ENCODE measurements around the gene CABP4.
"Not testable (repeated sequence)": the region's sequence is repeated elsewhere in the genome, so short reads cannot be mapped to it uniquely, and the experiment has no call there.

CABP4 gene

DNA sequence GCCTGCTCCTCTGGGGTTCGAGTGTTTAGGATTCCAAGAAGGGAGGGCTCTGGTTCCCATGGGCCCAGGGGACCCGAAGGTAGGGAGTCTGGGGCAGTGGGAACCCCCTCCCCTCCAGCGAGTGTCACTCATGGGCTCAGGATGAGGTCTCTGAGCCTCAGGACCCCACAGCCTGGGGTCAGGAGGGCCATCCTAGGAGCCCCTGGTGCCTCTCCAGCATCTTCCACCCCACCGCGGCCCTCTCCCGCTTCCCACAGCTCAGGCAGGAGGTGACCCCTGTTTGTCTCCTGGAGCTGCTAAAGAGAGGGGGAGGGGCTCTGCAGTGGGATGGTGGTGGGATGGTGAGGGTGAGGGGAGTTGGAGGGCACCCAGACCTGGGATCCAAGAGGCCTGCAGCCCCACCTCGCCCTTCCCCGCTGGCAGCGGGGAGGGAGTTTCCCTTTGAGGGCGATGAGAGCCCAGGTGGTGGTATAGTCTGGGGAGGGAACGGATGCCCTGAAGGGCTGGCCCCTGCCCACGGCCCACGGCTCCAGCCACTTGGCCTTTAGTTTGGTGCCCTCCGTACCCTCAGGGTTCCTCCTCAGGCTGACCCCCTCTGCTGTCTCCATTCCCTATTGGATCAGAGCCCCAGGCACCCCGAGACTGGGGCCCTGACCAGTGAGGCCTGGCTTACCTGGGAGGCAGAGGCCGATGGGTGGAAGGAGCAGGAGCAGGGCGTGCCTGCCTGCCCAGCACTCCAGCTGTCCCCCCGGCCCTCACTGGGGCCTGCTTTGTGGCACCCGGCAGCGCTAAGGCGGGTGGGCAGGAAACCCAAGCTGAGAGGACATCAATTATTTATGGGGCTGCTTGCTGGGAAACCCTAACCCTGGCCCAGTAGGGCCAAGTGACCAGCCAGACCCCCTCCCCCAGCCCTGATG, 1.1 kb upstream of the CABP4 start:
- DNase-seq = no peak

DNA sequence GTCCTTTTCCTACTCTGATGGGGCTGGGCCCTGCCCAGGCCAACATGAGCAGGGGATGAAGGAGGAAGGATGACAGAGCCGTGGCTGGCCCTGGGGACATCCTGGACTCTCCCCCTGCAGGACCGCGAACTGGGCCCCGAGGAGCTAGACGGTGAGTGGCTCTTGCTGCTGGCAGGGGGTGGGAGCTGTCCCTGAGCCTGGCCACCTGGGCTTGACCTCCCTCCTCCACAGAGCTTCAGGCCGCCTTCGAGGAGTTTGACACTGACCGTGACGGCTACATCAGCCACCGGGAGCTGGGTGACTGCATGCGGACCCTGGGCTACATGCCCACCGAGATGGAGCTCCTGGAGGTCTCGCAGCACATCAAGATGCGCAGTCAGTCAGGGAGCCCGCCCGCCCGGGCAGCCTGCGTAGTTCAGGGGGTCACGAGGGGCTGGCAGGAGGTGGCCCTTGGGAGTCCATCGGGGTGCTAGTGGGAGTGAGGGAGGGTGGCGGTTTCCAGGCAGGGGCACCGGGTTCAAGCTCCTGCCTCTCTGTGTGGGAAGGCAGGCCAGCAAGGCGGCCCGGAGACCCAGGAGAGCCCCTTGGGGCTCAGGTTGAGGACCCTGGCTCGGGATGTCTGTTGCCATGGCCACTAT, 1.0 kb downstream of the CABP4 start:
- no peak for DNase-seq

DNA sequence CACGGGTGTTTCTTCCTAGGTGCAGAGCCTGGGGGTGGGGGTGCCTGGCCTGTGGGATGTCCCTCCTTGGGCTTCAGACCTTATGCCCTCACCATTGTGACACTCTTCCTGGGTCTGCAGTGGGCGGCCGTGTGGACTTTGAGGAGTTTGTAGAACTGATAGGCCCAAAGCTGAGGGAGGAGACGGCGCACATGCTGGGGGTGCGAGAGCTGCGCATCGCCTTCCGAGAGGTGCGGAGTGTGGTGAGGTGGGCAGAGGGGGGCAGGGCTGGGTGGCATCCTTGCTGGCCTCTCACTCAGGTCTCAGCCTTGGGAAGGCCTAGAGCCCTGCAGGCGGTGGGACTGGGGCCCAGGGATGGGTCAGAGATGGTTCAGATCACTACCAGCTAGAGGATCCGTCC, 2.3 kb downstream of the CABP4 start:
- DNase-seq = no peak

DNA sequence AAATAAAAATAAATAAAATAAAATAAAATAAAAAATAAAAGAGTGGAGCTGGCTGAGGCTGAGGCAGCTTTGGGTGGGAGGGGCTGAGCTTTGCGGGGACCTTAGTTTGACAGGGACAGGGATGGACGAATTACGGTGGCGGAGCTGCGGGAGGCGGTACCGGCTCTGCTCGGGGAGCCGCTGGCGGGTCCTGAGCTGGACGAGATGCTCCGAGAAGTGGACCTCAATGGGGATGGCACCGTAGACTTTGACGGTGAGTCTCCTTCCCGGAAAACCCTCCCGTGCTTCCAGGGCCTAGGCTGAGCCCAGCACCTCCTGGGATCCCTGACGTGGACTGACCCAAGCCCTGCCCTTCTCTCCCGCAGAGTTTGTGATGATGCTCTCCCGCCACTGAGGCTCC, 3.1 kb downstream of the CABP4 start:
- DNase-seq = no peak

DNA sequence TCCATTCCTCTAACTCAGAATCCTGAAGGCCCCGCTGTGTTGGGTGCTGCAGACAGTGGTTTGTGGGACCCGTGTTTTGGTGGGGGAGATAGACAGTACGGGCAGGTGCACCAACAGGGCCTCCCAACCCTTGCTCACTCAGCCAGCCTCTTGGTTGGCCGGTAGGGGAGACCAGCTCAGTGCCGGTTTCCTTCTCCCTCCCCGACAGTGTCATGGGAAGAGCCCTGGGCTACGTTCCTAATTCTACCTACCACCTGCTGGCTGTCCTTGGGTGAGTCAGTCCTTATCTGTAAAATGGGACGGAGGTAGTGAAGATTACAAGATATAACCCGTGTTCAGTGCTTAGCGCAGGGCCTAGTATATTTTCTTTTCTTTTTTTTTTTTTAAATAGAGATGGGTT, 8.0 kb downstream of the CABP4 start:
- no peak for DNase-seq

DNA sequence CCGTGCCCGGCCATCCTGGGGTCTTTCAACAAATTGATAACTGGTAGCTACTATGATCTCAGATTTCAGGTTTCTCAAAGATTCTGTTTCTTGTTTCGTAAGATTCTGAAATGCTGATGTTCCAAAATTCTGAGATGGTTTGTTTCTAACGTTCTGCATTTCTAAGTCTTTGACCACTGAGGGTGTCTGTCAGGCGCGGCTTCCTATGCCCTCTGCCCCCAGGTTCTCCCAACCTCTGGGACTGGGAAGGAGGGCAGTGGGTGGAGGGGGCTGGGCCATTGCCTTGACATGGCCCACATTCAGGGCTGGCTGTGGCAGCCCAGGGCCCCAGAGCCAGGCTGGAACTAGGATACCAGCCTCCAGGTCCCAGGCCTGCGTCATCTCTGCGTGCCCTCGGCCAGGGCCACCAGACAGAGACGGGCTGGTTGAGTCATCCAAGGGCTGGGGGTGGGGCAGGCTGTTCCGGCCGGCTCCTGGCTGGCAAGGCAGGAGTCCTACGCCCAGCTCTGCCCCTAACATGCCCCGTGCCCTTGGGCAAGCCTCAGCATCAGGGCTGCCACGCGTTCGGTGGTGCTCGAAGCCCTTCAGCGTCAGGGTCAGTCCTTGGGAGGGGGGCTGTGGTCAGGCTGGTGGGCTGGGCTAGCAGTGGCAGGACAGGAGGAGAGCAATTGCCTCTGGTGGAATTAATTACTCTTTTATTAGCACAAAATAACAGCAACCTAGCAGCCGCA, 8.7 kb downstream of the CABP4 start:
- DNase-seq = peak in 8 of 14 donors; percentile 40 to 87 (median 44)

DNA sequence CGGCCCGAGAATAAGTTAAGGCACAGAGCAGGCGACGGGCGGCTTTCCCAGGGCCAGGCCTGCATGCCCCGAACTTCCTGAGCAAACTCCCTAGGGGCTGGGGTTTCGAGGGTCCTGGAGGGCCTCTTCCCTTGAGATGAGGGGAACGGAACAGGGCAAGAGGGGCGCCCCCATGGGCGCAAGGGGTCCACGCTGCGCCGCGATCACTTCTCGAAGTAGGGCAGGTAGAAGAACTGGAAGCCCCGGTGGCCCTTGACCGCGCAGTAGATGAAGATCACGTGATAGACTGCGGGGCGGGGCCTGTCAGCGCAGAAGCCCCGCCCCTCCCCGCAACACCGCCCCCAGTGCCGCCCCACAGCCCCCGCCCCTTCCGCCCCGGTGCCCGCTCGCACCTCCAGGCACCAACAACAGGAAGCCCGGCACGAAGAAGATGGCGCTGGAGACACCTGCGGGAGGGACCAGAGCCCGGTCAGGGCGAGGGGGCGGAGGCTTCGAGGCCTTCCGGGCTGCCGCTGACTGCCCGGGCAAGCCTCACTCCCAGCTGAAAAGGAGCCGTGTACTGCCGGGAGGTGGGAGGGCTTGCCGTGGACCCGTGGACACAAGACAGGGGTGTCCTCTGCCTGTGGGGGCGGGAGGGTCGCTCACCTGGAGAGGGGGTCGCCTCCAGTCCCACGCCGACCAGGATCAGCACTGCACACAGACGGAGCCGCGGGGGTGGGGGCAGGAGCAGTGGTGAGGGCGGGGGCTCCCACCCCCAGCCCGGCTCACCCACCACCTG, 9.4 kb downstream of the CABP4 start:
- peak in 12 of 14 donors; percentile 56 to 80 (median 70) for DNase-seq

DNA sequence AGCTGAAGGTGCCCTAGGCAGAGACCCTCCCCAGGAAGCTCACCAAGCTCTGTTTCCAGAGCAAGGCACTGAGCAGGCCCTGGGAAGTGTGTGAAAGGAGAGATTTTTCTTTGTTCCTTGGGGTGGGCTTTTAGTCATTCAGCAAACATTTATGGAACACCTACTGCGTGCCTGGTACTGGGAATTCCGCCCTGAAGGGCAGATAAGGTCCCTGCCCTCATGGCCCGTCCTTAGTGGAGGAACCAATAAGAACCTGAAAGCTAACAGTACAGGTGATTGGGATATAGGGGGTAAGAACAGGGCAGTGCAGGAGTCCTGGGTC, 10.0 kb downstream of the CABP4 start:
- DNase-seq = no peak

DNA sequence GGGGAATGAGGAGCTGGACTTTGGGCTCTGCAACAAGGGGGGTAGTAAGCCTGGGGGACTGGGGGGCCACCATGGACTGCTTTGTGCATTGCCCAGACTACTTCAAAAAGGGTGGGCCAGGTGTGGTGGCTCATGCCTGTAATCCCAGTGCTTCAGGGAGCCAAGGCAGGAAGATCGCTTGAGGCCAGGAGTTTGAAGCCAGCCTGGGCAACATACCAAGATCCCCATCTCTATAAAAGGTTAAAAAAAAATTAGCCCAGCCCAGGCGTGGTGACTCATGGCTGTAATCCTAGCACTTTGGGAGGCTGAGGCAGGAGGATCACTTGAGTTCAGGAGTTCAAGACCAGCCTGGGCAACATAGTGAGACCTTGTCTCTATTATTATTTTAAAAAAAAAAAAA, 10.4 kb downstream of the CABP4 start:
- not testable (repeated sequence) for DNase-seq

DNA sequence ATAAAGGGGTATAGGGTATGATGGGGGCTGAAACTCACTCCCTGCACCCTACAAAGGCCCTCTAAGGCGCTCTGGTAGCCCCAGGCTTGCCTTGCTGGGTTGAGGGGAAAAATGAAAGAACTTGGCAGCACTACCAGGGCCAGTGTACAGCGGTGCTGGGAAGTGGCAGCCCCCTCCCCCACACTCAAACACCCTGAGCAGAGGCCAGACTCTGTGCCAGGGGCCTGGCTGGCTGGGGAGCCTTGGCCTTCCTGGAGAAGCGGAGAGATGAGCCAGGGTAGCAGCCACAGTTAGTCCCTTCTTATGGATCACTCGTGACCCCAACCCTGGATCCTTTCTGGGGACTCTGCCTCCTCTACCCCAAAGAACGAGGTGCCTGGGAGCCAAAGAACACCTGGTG, 11.2 kb downstream of the CABP4 start:
- peak in 3 of 14 donors; percentile 13 to 68 (median 29) for DNase-seq

DNA sequence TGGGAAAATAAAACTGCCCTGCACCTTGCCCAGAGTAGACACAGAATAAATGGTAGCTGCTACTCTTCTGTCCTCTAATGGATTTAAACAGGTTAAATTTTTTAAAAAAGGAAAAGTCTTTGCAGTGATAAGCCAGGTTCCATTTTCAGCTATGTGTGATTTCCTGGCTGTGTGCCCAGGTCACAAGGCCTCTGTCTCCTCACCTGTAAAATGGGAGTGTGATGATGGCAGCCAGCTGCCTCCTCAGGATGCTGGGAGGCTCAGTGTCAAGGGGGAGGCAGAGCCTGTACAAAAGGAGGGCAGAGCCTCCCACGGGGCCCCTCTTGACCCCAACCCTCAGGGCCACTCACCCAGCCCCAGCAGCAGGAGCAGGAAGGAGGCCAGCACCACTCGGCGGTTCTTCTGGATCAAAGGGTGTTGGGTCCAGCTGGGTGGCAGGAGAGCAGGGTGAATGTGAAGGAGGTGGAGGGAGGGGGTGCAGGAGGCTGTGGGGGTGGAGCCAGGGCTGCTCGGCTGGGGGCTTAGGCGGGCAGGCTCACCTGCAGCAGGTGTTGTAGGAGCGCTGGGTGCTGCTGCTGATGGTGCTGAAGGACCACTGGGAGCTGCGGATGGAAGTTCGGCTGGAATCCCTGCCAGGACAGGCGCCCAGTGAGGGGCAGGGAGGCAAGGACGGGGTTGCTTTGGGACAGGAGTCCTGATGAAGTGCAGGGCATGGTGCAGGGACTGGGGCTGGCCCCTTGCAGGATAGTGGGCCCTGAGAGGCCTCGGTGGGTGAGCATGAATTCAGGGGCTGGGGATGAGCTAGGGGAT, 12.0 kb downstream of the CABP4 start:
- DNase-seq = no peak

DNA sequence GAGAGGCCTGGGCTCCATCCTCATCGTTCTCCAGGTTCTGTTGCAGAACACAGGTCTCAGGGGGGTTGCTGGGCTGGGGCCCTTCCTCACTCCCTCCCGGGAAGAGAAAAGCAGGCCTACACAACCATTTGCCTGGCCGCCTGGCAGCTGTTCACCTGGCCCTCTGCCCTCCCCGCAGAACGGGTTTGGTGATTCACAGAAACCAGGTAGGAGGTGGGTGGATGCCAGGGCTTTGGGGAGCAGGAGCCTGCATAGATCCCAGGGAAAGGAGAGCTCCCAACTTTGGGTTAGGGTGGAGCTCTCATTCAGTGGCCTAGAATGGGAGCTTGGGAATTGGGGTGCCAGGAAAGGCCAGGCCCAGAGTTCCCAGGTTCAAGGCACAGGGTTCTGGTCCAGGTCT, 12.9 kb downstream of the CABP4 start:
- peak in 2 of 14 donors; percentile 56 to 63 for DNase-seq

DNA sequence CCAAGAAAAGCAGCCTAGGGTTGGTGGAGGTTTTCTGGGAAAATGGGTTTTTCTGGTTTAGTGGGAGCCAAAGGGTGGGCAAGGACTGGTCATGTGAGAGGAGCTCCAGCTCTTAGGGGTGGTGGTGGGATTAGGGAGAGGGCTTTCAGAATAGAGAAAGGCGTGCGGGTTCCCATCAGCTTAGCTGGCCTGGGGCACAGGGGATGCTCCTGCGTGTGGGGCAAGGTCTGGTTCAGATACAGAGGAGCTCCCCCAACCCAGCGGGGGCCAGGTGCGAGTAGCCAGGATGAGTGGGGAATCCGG, 13.3 kb downstream of the CABP4 start:
- DNase-seq = peak in 1 of 14 donors; percentile 60

DNA sequence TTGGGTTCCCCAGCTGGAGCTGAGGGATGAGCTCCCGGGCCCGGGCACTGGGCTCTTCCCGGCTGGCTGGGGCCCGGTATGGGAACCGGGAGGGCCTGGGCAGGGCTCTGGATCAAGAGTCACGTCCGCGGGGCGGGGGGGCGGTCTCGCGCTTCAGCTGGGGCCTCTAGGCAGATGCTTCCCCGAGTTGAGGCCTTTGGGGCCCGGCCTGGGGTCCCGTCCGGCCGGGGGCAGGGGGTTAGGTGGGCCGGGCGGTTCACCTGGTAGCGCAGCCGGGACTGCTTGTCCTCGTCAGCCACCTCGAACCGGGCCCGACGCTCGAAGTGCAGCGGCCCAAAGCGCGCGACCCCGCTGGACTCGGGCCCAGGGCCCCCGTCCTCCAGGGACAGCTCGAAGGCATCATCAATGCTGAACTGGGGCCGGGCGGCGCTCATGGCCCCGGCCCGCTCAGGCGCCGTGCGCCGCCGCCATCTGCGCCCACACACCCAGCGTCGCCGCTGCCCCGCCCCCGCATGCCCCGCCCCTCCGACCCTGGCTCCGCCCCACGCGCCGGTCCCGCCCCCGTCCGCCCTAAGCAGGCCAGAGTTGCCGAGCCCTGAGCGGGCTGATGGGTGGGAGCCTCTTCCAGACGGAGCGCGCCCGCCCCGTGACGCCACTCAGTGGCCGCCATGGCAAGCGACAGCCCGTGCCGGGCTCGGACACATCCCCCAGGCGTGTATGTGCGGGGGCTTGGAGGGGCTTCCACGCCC, 13.8 kb downstream of the CABP4 start, which contains the start of gene TMEM134:
Gene TMEM134, minus strand, starts transcription at position 493 of the 749 bp plus-strand sequence. Its CDS starts 59 bp downstream, at position 434.
- DNase-seq = peak; percentile 59 to 94 (median 87)

DNA sequence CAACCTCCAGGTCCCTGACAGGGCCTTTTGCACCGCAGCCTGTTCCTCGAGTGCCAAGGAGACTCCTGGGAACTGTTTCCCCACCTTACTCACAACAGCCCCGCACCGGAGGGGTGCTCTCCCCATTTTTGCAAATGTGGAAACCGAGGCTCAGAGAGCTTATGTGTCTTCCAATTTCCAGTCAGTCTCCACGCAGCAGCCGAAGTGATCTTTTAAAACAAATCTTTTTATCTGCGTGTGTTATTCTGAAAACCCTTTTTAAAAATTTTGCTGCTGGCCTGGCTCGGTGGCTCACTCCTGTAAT, 14.3 kb downstream of the CABP4 start:
- DNase-seq = no peak

DNA sequence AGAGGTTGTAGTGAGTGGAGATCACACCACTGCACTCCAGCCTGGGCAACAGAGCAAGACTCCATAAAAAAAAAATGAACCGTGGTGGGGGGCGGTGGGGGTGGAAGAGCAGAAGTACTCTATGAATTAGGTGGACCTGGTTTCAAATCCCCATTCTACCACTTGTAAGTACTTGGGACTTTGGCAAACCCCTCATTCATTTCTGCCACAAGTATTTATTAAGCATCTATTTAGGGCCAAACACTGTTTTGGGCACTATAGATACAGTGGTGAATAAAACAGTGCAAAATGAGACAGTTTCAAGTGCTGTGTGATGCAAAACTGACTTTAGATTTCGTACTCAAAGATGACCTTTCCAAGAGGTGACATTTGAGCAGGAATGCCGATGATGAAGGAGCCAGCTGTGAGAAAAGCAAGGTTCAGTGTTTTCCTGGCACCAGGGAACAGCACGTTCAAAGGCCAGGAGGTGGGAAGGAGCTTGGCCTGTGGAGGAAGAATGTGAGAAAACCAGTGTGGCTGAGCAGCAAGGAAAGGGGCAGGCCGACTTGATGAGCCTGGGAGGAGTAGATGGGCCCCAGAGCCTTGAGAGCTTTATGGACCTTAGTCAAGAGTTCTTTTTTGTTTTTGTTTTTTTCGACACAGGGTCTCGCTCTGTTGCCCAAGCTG, 15.3 kb downstream of the CABP4 start:
- no peak for DNase-seq

DNA sequence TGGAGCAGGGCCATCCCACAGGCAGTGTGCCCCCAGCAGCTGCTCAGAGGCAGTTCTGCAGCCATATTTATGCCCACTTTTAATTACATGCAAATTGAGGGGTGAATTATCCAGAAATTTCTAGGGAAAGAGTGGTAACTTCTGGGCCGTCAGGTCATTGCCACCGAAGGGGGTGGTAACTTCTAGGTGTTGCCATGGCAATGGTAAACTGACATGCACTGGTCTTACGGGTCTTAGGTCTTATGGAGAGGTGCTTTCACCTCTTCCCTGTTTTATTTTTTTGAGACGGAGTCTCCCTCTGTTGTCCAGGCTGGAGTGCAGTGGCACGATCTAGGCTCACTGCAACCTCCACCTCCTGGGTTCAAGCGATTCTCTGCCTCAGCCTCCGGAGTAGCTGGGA, 17.7 kb downstream of the CABP4 start:
- DNase-seq = no peak

DNA sequence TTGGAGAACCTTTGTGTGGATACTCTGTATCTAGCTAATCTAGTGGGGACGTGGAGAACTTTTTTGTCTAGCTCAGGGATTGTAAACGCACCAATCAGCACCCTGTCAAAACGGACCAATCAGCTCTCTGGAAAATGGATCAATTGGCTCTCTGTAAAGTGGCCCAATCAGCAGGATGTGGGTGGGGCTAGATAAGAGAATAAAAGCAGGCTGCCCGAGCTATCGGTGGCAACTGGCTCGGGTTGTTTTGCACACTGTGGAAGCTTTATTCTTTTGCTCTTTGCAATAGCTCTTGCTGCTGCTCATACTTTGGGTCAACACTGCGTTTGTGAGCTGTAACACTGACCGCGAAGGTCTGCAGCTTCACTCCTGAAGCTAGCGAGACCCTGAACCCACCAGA, 21.5 kb downstream of the CABP4 start:
- not testable (repeated sequence) for DNase-seq

DNA sequence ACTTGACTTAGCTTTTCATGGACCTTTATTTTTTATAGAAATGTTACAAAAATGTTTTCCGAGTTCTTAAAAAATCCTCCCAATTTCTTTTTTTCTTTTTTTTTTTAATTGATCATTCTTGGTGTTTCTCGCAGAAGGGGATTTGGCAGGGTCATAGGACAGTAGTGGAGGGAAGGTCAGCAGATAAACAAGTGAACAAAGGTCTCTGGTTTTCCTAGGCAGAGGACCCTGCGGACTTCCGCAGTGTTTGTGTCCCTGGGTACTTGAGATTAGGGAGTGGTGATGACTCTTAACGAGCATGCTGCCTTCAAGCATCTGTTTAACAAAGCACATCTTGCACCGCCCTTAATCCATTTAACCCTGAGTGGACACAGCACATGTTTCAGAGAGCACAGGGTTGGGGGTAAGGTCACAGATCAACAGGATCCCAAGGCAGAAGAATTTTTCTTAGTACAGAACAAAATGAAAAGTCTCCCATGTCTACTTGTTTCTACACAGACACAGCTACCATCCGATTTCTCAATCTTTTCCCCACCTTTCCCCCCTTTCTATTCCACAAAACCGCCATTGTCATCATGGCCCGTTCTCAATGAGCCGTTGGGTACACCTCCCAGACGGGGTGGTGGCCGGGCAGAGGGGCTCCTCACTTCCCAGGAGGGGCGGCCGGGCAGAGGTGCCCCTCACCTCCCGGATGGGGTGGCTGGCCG, 22.3 kb downstream of the CABP4 start:
- not testable (repeated sequence) for DNase-seq

DNA sequence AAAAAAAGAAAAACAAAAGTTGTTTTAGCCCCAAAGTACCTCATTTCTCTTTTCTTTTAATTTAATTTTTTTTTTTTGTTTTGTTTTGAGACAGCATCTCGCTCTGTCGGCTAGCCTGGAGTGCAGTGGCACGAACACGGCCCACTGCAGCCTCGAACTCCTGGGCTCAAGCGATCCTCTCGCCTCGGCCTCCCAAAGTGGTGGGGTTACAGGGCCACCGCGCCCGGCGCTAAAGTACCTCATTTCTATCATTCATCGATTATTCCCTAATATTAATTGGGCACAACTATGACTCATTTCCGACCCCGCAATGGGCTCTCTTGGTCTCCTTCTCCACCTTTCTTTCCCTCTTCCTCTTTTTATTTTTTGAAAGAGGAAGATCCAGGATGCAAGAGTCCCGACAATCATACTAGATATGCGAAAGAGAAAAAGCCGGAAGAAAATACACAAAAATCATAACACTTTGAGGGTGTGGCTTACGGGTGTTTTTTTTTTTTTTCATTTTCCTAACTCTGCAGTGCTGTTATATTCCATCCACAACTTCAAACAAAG, 27.2 kb downstream of the CABP4 start:
- no peak for DNase-seq
